GM18526 (cell line): ENCODE results near the gene TMEM222.

Experiments
- POLR2A ChIP-seq: IDR thresholded peaks from 3 replicates; pipeline ENCODE4 v1.6.1; 2011; ENCODE audit not compliant: insufficient read length; ENCODE audit errors: extremely low read depth

Gene TMEM222, protein sequence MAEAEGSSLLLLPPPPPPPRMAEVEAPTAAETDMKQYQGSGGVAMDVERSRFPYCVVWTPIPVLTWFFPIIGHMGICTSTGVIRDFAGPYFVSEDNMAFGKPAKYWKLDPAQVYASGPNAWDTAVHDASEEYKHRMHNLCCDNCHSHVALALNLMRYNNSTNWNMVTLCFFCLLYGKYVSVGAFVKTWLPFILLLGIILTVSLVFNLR

GRCh38 chr1:27321813-27322568 is at the start of gene TMEM222:
Gene TMEM222 (plus strand): TSS chr1:27322163. CDS start chr1:27322198, 35 bp downstream.
- peak; percentile 81 for TF ChIP-seq POLR2A

- TF ChIP-seq POLR2A = no peak
Measured at GRCh38 chr1:27274204-27274603, 47.8 kb upstream of the TMEM222 start.

DNA sequence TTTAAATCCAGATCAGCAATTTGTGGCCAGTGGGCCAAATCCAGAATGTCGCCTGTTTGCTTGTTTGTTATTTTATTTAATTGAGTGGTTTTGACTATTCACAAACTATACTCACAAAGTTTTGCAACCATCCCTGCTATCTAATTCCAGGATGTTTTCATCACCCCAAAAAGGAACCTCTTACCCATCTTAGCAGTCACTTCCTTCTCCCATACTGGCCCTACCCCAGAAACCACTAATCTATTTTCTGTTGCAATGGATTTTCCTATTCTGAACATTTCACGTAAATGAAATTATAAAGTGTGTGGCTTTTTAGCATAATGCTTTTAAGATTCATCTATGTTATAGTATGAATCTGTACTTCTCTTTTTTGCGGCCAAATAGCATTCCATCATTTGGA is 46.3 kb upstream of the TMEM222 start:
- no peak for TF ChIP-seq POLR2A

DNA sequence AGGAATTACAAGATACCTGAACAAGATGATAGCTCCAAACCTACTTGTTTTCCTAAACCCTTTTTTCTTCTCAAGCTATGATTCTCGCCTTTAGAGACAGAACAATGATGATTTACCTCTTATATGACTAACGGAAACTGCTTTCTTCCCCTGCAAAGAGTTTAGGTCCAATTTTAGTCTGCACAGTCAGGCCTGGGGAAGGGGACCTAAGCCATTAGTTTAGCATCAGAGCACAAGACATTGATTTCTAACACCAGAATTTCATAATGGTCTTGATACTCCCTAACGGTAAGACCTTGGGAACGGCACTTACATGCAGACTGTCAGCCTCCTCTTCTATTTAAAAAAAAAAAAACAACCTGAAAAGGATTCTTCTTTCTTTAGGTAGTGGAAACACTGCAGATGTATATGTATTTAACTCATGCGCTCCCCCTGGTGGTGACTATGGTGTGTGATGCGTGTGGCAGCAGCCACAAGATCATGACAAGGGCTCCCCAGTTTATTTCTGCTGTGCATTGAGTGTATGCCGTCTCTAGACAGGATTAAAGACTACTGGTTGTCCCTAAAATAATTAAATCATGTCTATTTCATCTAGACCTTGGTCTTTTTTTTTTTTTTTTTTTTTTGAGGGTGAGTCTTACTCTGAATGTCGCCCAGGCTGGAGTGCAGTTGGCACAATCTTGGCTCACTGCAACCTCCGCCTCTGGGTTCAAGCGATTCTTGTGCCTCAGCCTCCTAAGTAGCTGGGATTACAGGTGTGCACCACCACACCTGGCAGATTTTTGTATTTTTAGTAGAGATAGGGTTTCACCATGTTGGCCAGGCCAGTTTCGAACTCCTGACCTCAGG is 37.3 kb upstream of the TMEM222 start:
- TF ChIP-seq POLR2A = no peak

GRCh38 chr1:27285274-27285660 is 36.7 kb upstream of the TMEM222 start:
- no peak for TF ChIP-seq POLR2A

- no peak for TF ChIP-seq POLR2A
Measured at GRCh38 chr1:27290581-27290980, 31.4 kb upstream of the TMEM222 start.

GRCh38 chr1:27292106-27292505 is 29.9 kb upstream of the TMEM222 start:
- TF ChIP-seq POLR2A = no peak

GRCh38 chr1:27293915-27294314 is 28.0 kb upstream of the TMEM222 start:
- no peak for TF ChIP-seq POLR2A

DNA sequence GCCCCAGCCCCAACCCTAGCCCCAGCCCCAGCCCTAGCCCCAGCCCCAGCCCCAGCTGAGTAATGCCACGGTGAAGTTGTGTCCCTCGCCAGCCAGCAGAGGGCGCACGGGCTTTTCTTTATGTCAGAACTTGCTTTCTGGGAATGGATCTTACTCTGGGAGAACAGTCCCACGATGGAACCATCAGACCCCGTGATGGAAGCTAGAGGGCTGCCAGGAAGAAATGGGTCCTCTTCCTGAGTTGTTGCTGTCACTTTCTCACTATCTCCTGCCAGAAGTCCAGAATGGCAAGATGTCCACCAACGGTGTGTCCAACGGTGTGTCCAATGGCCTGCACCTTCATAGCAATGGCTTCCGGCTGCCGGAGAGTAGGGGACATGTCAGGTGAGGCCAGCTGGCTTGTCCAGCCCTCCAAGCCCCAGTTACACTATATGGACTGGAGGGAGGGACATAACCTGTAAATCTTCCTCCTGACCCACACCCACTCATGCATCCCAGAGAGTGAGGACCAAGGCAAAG is 25.1 kb upstream of the TMEM222 start:
- TF ChIP-seq POLR2A = no peak

- TF ChIP-seq POLR2A = no peak
Measured at GRCh38 chr1:27297903-27298302, 24.1 kb upstream of the TMEM222 start.

DNA sequence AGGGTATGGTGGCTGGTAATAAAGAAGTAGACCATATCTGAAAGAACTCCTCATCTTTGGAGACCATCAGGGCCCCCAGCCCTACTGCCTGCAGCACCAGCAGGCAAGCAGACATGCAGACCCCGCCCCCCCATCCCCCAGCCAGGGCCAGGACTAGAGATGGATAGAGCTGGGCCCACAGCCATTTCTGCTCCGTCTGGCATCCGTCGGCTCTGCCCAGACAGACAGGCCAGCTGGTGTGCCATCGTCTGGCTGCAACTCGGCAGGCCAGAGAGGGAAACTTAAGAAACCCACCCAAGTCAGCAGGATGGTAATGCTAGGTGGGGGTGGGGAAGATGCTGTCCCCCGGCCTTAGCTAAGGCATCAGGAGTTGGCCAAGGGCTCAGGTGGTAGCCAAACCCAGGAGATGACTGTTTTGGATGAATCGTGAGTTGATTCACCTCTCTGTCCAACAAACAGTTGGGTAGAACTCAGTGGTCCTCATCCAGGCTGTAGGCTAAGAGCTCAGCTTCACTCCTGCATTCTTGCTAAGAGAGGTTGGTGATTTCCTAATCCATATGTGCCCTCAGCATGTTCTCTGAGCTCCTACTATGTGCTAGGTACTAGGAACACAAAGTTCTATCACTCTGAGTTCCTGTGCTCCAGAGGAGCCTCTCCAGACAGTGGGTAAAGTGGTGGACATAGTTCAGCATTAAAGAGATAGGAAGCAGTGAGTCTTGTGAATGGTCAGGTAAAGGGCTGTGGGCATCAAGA is 23.2 kb upstream of the TMEM222 start:
- TF ChIP-seq POLR2A = no peak

GRCh38 chr1:27299385-27300271 is 22.3 kb upstream of the TMEM222 start:
- no peak for TF ChIP-seq POLR2A

DNA sequence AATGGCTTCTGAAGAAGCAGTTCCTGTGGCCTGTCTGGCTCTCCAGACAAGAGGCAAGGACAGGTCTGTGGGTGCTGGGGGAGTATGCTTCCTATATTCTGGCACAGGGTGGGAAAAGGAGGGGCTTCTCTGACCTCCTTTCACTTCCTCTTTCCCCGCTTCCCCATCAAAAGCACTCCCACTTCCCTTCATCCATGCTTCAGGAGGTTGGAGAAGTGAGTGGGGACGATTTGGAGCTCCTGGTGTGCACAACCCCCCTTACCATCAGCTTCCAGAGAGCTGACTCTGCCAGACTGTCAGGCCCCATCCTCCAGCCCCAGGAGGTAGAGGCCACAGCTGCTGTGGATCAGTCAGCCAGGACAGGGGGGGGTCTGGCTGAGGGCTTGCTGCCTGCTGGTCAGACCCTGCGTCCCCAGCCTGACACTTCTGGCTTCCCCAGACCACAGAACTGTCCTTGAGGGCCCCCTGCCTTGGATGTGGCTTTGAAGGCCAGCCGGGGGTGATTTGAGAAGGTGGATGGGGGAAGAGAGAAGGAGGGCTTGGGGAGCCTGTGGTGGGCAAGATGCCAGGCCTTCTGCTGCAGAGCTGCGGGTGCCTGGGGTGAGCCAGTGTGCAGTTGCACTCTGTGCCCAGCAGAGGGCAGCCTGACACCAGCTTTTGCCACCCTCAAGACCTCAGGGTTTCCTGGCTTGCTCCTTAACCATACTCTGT is 21.5 kb upstream of the TMEM222 start:
- no peak for TF ChIP-seq POLR2A
